H9 (cell line): ENCODE measurements around the gene P2RX2. TPM values are rescaled to one million over a fixed set of nuclear protein-coding genes. Genes with fewer than 3 reads are reported as not detected.

ENCODE experiments used
- DNase-seq: peaks from one replicate; pipeline ENCODE4 v3.0.0-alpha.2; 2017
- H2AFZ ChIP-seq: one replicate; pipeline ENCODE4 v1.6.1; 2013; ENCODE audit warnings: mild to moderate bottlenecking, low read length, control low read depth, moderate library complexity
- H2AK5ac ChIP-seq: 2 replicates; pipeline ENCODE4 v1.6.1; 2013; ENCODE audit warnings: low read length, control low read depth, mixed read lengths; ENCODE audit not compliant: insufficient read length
- H2BK120ac ChIP-seq: one replicate; pipeline ENCODE4 v1.6.1; 2013; ENCODE audit warnings: low read depth, mild to moderate bottlenecking, low read length, control low read depth, inconsistent platforms; ENCODE audit not compliant: poor library complexity, severe bottlenecking
- H2BK12ac ChIP-seq: 2 replicates; pipeline ENCODE4 v1.6.1; 2013; ENCODE audit warnings: low read length, control low read depth, mixed read lengths, low read depth; ENCODE audit not compliant: insufficient read length
- H2BK15ac ChIP-seq: 2 replicates; pipeline ENCODE4 v1.6.1; 2013; ENCODE audit warnings: low read depth, low read length, control low read depth
- H2BK20ac ChIP-seq: one replicate; pipeline ENCODE4 v1.6.1; 2013; ENCODE audit warnings: low read depth, mild to moderate bottlenecking, low read length, control low read depth, inconsistent platforms; ENCODE audit not compliant: poor library complexity, severe bottlenecking
- H2BK5ac ChIP-seq: 2 replicates; pipeline ENCODE4 v1.6.1; 2013; ENCODE audit warnings: low read length, control low read depth, mixed read lengths; ENCODE audit not compliant: insufficient read length
- H3K14ac ChIP-seq: 2 replicates; pipeline ENCODE4 v1.6.1; 2013; ENCODE audit warnings: low read length, control low read depth; ENCODE audit not compliant: insufficient read depth
- H3K18ac ChIP-seq: 2 replicates; pipeline ENCODE4 v1.6.1; 2013; ENCODE audit warnings: low read depth, mild to moderate bottlenecking, mixed read lengths, low read length, control low read depth; ENCODE audit not compliant: insufficient read length
- H3K23ac ChIP-seq: 2 replicates; pipeline ENCODE4 v1.6.1; 2013; ENCODE audit warnings: low read length, control low read depth, mixed read lengths, low read depth; ENCODE audit not compliant: insufficient read length
- H3K23me2 ChIP-seq: 2 replicates; pipeline ENCODE4 v1.6.1; 2013; ENCODE audit warnings: low read depth, mild to moderate bottlenecking, mixed read lengths, low read length, control low read depth; ENCODE audit not compliant: insufficient read length, poor library complexity, severe bottlenecking
- H3K27ac ChIP-seq: 2 replicates; pipeline ENCODE4 v1.5.1; 2013; ENCODE audit warnings: low read length, control low read depth, mixed read lengths, low read depth; ENCODE audit not compliant: insufficient read length
- H3K27me3 ChIP-seq: 2 replicates; pipeline ENCODE4 v1.6.1; 2013; ENCODE audit warnings: low read length, control low read depth, inconsistent platforms; ENCODE audit not compliant: insufficient read depth
- H3K4ac ChIP-seq: 2 replicates; pipeline ENCODE4 v1.6.1; 2013; ENCODE audit warnings: low read depth, mild to moderate bottlenecking, control low read depth, inconsistent platforms, low read length, moderate library complexity
- H3K4me1 ChIP-seq: 2 replicates; pipeline ENCODE4 v1.6.1; 2013; ENCODE audit warnings: low read length, control low read depth, inconsistent platforms; ENCODE audit not compliant: insufficient read depth
- H3K4me2 ChIP-seq: 2 replicates; pipeline ENCODE4 v1.6.1; 2013; ENCODE audit warnings: low read length, control low read depth, mixed read lengths; ENCODE audit not compliant: insufficient read length, insufficient read depth
- H3K56ac ChIP-seq: 2 replicates; pipeline ENCODE4 v1.6.1; 2013; ENCODE audit warnings: low read depth, mild to moderate bottlenecking, mixed read lengths, low read length, control low read depth; ENCODE audit not compliant: insufficient read length
- H3K79me1 ChIP-seq: 2 replicates; pipeline ENCODE4 v1.6.1; 2013; ENCODE audit warnings: low read depth, mild to moderate bottlenecking, moderate library complexity, low read length, control low read depth, inconsistent platforms; ENCODE audit not compliant: insufficient read depth, poor library complexity, severe bottlenecking
- H3K79me2 ChIP-seq: 2 replicates; pipeline ENCODE4 v1.6.1; 2013; ENCODE audit warnings: low read length, control low read depth, inconsistent platforms; ENCODE audit not compliant: insufficient read depth
- H3K9ac ChIP-seq: 2 replicates; pipeline ENCODE4 v1.6.1; 2013; ENCODE audit warnings: low read length, control low read depth, mixed read lengths; ENCODE audit not compliant: insufficient read length; ENCODE audit errors: extremely low read depth
- H3K9me3 ChIP-seq: one replicate; pipeline ENCODE4 v1.6.1; 2013; ENCODE audit warnings: low read depth, low read length, inconsistent platforms; ENCODE audit not compliant: control insufficient read depth
- H3T11ph ChIP-seq: one replicate; pipeline ENCODE4 v1.6.1; 2013; ENCODE audit warnings: mild to moderate bottlenecking, low read length, control low read depth, inconsistent platforms
- H4K20me1 ChIP-seq: one replicate; pipeline ENCODE4 v1.6.1; 2013; ENCODE audit not compliant: control insufficient read depth, insufficient read length, insufficient read depth
- H4K5ac ChIP-seq: 2 replicates; pipeline ENCODE4 v1.6.1; 2013; ENCODE audit warnings: low read depth, mild to moderate bottlenecking, mixed read lengths, low read length, control low read depth; ENCODE audit not compliant: insufficient read length
- H4K8ac ChIP-seq: replicated peaks from 2 replicates; pipeline ENCODE4 v1.6.1; 2013; ENCODE audit warnings: low read length, control low read depth, mixed read lengths, low read depth; ENCODE audit not compliant: insufficient read length
- H4K91ac ChIP-seq: 2 replicates; pipeline ENCODE4 v1.6.1; 2013; ENCODE audit warnings: low read depth, mild to moderate bottlenecking, moderate library complexity, mixed read lengths, low read length, control low read depth; ENCODE audit not compliant: insufficient read length
- H3K27ac Mint-ChIP-seq, 3 experiments: 2 replicates in 2 of 3; 3 replicates in 1 of 3; pipeline ENCODE4 v1.8.0; 2020 to 2021; ENCODE audit warnings: mixed read lengths in 3 of 3, mild to moderate bottlenecking in 1 of 3, moderate library complexity in 1 of 3
- H3K27me3 Mint-ChIP-seq: 2 replicates; pipeline ENCODE4 v1.8.0; 2021; ENCODE audit warnings: low read depth, mild to moderate bottlenecking, moderate library complexity, mixed read lengths
- H3K36me3 Mint-ChIP-seq, 3 experiments: 2 replicates in 2 of 3; 3 replicates in 1 of 3; pipeline ENCODE4 v1.8.0; 2020 to 2021; ENCODE audit warnings: low read depth in 3 of 3, mixed read lengths in 3 of 3; ENCODE audit not compliant: insufficient read depth in 1 of 3
- H3K4me1 Mint-ChIP-seq, 2 experiments: 2 replicates each; pipeline ENCODE4 v1.8.0; 2020; ENCODE audit warnings: mixed read lengths in 2 of 2
- H3K4me3 Mint-ChIP-seq, 2 experiments: 2 replicates in 1 of 2; 3 replicates in 1 of 2; pipeline ENCODE4 v1.8.0; 2020 to 2021; ENCODE audit warnings: mild to moderate bottlenecking in 2 of 2, mixed read lengths in 2 of 2, moderate library complexity in 1 of 2
- H3K9me3 Mint-ChIP-seq, 2 experiments: 2 replicates in 1 of 2; 3 replicates in 1 of 2; pipeline ENCODE4 v1.8.0; 2020; ENCODE audit warnings: mild to moderate bottlenecking in 2 of 2, mixed read lengths in 2 of 2, moderate library complexity in 1 of 2
- CTCF ChIP-seq: fragments of 200-600 bp; sonication (generic); conservative IDR thresholded peaks from 3 replicates; pipeline ENCODE4 v1.8.0; 2021; ENCODE audit warnings: antibody characterized with exemption, mild to moderate bottlenecking
- WGBS: extraction: QIAGEN DNeasy Blood & Tissue Kit; methylation state at CpG from one replicate; pipeline ENCODE4 v1.1.7; 2013; ENCODE audit warnings: missing lambda C conversion rate, low lambda C conversion rate, mixed read lengths; ENCODE audit not compliant: insufficient read length; ENCODE audit errors: extremely low coverage; 5-methylcytosine and 5-hydroxymethylcytosine counted together
- total RNA-seq: library from RNA; stranded (reverse); gene quantifications from 2 replicates; pipeline ENCODE4 v1.2.1, GENCODE V29; 2021

The P2RX2 gene
- total RNA-seq, 1 experiment from 2014 or later: 1.8 TPM

GRCh38 chr12:132635076-132635955, 16.7 kb downstream of the P2RX2 start:
- Histone ChIP-seq H3K23ac (no peak overlapping the region), H2BK12ac (no peak overlapping the region), H3K4me1 (no peaks in the 10 kb centered on the region), H2BK5ac (no peak overlapping the region), H3K79me1 (no peaks in the 10 kb centered on the region), H3K9me3 (no peaks in the 10 kb centered on the region), H3K18ac (no peak overlapping the region), H2BK15ac (no peak overlapping the region), H3K27me3 (no peaks in the 10 kb centered on the region), H4K20me1 (no peaks in the 10 kb centered on the region), H2BK120ac (no peak overlapping the region), H3K23me2 (no peaks in the 10 kb centered on the region), H3K27ac (no peak overlapping the region), H3K79me2 (no peaks in the 10 kb centered on the region), H3K4ac (no peak overlapping the region), H3K9ac (no peak overlapping the region), H2BK20ac (no peak overlapping the region), H3K4me2 (no peak overlapping the region), H4K91ac (no peak overlapping the region), H2AK5ac (no peak overlapping the region), H3T11ph (no peak overlapping the region), H2AFZ (no peak overlapping the region), H4K5ac (no peak overlapping the region), H3K14ac (no peak overlapping the region; the same call in 1 of the 2 replicates), H3K56ac (no peak overlapping the region), H4K8ac (no peak overlapping the region)
- Mint-ChIP-seq H3K9me3 (no peaks in the 10 kb centered on the region), H3K4me1 (peaks cover 0 to 6% of the 10 kb centered on the region in 2 experiments; a peak in 3 of 4 replicates), H3K36me3 (peaks cover 67 to 96% (median 93%) of the 10 kb centered on the region in 3 experiments; a peak in 6 of 7 replicates), H3K27me3 (no peaks in the 10 kb centered on the region), H3K4me3 (no peak overlapping the region; a peak in 1 of 5 replicates), H3K27ac (peak overlapping the region in 2 of 3 experiments; percentile 10 to 64; a peak in 2 of 7 replicates)
- no peak for TF ChIP-seq CTCF
- DNase-seq: no peak
- WGBS: no CpG with 5 or more reads among the region's 29 CpGs
